H1 (cell line): Measurements from ENCODE around the gene IL13. TPM values are rescaled to one million over a fixed set of nuclear protein-coding genes. Genes with fewer than 3 reads are reported as not detected.

Source experiments
- CTCF ChIA-PET: fragments of 300-600 bp; sonication (Branson Sonifier 250); formaldehyde crosslinking; loops from one replicate; lab custom pipeline; 2021; ENCODE audit not compliant: partially characterized antibody; lab: Charles Lee
- POLR2A ChIA-PET: fragments of 300-600 bp; sonication (Branson Sonifier 250); formaldehyde crosslinking; loops from one replicate; lab custom pipeline; 2021; ENCODE audit warnings: inconsistent platforms; ENCODE audit not compliant: partially characterized antibody; lab: Charles Lee
- DNase-seq, 2 experiments: peaks; one replicate each; pipeline versions ENCODE4 v3.0.0 to v3.0.0-alpha.2; 2010 to 2022; ENCODE audit warnings: low spot score in 2 of 2, low read depth in 1 of 2, mixed read lengths in 1 of 2
- FAIRE-seq: peaks from 2 replicates; lab custom pipeline; 2011; peaks lifted over from hg19 to GRCh38; lab: Jason Lieb, UNC
- H2AFZ ChIP-seq: 2 replicates; pipeline ENCODE4 v1.8.1; 2012; ENCODE audit warnings: low read length, inconsistent platforms
- H2AK5ac ChIP-seq: 2 replicates; pipeline ENCODE4 v1.6.1; 2013; ENCODE audit warnings: low read depth, low read length
- H2BK120ac ChIP-seq: replicated peaks from 2 replicates; pipeline ENCODE3; 2013; ENCODE audit warnings: low read depth, low read length, inconsistent platforms
- H2BK12ac ChIP-seq: 2 replicates; pipeline ENCODE4 v1.6.1; 2013; ENCODE audit warnings: low read depth, low read length
- H2BK15ac ChIP-seq: 2 replicates; pipeline ENCODE4 v1.6.1; 2013; ENCODE audit warnings: low read length
- H2BK20ac ChIP-seq: 2 replicates; pipeline ENCODE4 v1.6.1; 2013; ENCODE audit warnings: low read length
- H2BK5ac ChIP-seq: 2 replicates; pipeline ENCODE4 v1.6.1; 2013; ENCODE audit warnings: low read depth, low read length
- H3K14ac ChIP-seq: 2 replicates; pipeline ENCODE4 v1.6.1; 2013; ENCODE audit warnings: inconsistent platforms; ENCODE audit not compliant: insufficient read length
- H3K18ac ChIP-seq: 2 replicates; pipeline ENCODE4 v1.6.1; 2013; ENCODE audit warnings: low read length; ENCODE audit errors: extremely low read depth
- H3K23ac ChIP-seq: 2 replicates; pipeline ENCODE4 v1.6.1; 2013; ENCODE audit warnings: inconsistent platforms; ENCODE audit not compliant: insufficient read length
- H3K23me2 ChIP-seq: 2 replicates; pipeline ENCODE4 v1.6.1; 2013; ENCODE audit warnings: low read depth, low read length
- H3K27ac ChIP-seq: 2 replicates; pipeline ENCODE4 v1.6.1; 2011; ENCODE audit warnings: low read depth, low read length, inconsistent platforms
- H3K27me3 ChIP-seq, 4 experiments: replicated peaks in 1 of 4; 1 replicate in 1 of 4; 2 replicates in 3 of 4; pipeline versions ENCODE4 v1.6.1 to v1.8.1; 2011 to 2013; ENCODE audit warnings: low read length in 3 of 4, mild to moderate bottlenecking in 3 of 4, inconsistent platforms in 2 of 4, mixed read lengths in 2 of 4, moderate library complexity in 1 of 4; ENCODE audit not compliant: control insufficient read depth in 3 of 4, insufficient read depth in 3 of 4; ENCODE audit errors: extremely low read depth in 1 of 4
- H3K36me3 ChIP-seq, 4 experiments: 2 replicates each; pipeline versions ENCODE4 v1.6.1 to v1.8.1; 2011 to 2013; ENCODE audit warnings: mild to moderate bottlenecking in 4 of 4, low read length in 3 of 4, moderate library complexity in 2 of 4, control low read depth in 1 of 4, inconsistent platforms in 1 of 4; ENCODE audit not compliant: insufficient read depth in 4 of 4, control insufficient read depth in 2 of 4
- H3K4ac ChIP-seq: replicated peaks from 2 replicates; pipeline ENCODE3; 2013; ENCODE audit warnings: low read length, low read depth, mixed read lengths, inconsistent platforms; ENCODE audit not compliant: insufficient read length
- H3K4me1 ChIP-seq, 4 experiments: replicated peaks in 1 of 4; 1 replicate in 1 of 4; 2 replicates in 3 of 4; pipeline versions ENCODE4 v1.6.1 to v1.8.1; 2011 to 2013; ENCODE audit warnings: low read length in 3 of 4, inconsistent platforms in 2 of 4, mixed read lengths in 1 of 4; ENCODE audit not compliant: insufficient read depth in 4 of 4, control insufficient read depth in 3 of 4
- H3K4me2 ChIP-seq, 2 experiments: 2 replicates each; pipeline versions ENCODE4 v1.6.1 to v1.8.1; 2011 to 2013; ENCODE audit warnings: low read depth in 2 of 2, low read length in 2 of 2, control low read depth in 1 of 2, inconsistent platforms in 1 of 2, mild to moderate bottlenecking in 1 of 2; ENCODE audit not compliant: insufficient read depth in 1 of 2
- H3K4me3 ChIP-seq, 4 experiments: fragments of 200-600, 300-600 bp in 1 of 4; sonication (generic), shearing (Covaris generic), sonication (Bioruptor Twin) in 1 of 4; 2 replicates each; pipeline versions ENCODE4 v1.5.1 to v1.8.1; 2011 to 2016; ENCODE audit warnings: low read length in 4 of 4, low read depth in 3 of 4, control low read depth in 2 of 4, inconsistent platforms in 2 of 4, mild to moderate bottlenecking in 2 of 4, mixed read lengths in 1 of 4, moderate library complexity in 1 of 4; ENCODE audit not compliant: insufficient read depth in 2 of 4; ENCODE audit errors: extremely low read depth in 1 of 4
- H3K56ac ChIP-seq: replicated peaks from 2 replicates; pipeline ENCODE3; 2013; ENCODE audit warnings: low read depth, mild to moderate bottlenecking, mixed read lengths, low read length, inconsistent platforms; ENCODE audit not compliant: insufficient read length
- H3K79me1 ChIP-seq: 2 replicates; pipeline ENCODE4 v1.6.1; 2013; ENCODE audit warnings: low read depth, low read length, control low read depth
- H3K79me2 ChIP-seq, 2 experiments: 2 replicates each; pipeline versions ENCODE4 v1.6.1 to v1.8.1; 2012 to 2013; ENCODE audit warnings: low read length in 2 of 2, mild to moderate bottlenecking in 2 of 2, inconsistent platforms in 1 of 2; ENCODE audit not compliant: insufficient read depth in 2 of 2, control insufficient read depth in 1 of 2
- H3K9ac ChIP-seq, 4 experiments: replicated peaks in 1 of 4; 1 replicate in 1 of 4; 2 replicates in 3 of 4; pipeline versions ENCODE4 v1.6.1 to v1.8.1; 2011 to 2013; ENCODE audit warnings: low read depth in 3 of 4, low read length in 3 of 4, control low read depth in 2 of 4, mild to moderate bottlenecking in 2 of 4, moderate library complexity in 2 of 4, inconsistent platforms in 1 of 4; ENCODE audit errors: extremely low read depth in 1 of 4
- H3K9me3 ChIP-seq, 2 experiments: 2 replicates each; pipeline versions ENCODE4 v1.6.1 to v1.8.1; 2012 to 2013; ENCODE audit warnings: mild to moderate bottlenecking in 2 of 2, moderate library complexity in 2 of 2, control low read depth in 1 of 2, inconsistent platforms in 1 of 2, low read depth in 1 of 2, low read length in 1 of 2, mixed read lengths in 1 of 2; ENCODE audit not compliant: insufficient read depth in 2 of 2
- H4K20me1 ChIP-seq, 2 experiments: replicated peaks in 1 of 2; 2 replicates each; pipeline versions ENCODE3 to v1.8.1; 2011 to 2013; ENCODE audit warnings: inconsistent platforms in 2 of 2, low read length in 2 of 2, mild to moderate bottlenecking in 1 of 2; ENCODE audit not compliant: insufficient read depth in 2 of 2, control insufficient read depth in 1 of 2
- H4K5ac ChIP-seq: 2 replicates; pipeline ENCODE4 v1.6.1; 2013; ENCODE audit warnings: low read length, low read depth, mixed read lengths, inconsistent platforms; ENCODE audit not compliant: insufficient read length
- H4K8ac ChIP-seq: 2 replicates; pipeline ENCODE4 v1.8.0; 2013; ENCODE audit warnings: mild to moderate bottlenecking, moderate library complexity, low read length, inconsistent platforms; ENCODE audit not compliant: insufficient read depth; ENCODE audit errors: extremely low read depth
- H4K91ac ChIP-seq: replicated peaks from 2 replicates; pipeline ENCODE3; 2013; ENCODE audit warnings: low read length, mixed read lengths, inconsistent platforms; ENCODE audit not compliant: insufficient read length
- E2F6 ChIP-seq: IDR thresholded peaks from 2 replicates; pipeline ENCODE4 v1.6.1; 2012; ENCODE audit warnings: inconsistent platforms
- RFX5 ChIP-seq: IDR thresholded peaks from 2 replicates; pipeline ENCODE4 v1.6.1; 2011; ENCODE audit warnings: low read depth, low read length, improper control_type of control experiment, borderline replicate concordance
- TAF1 ChIP-seq: IDR thresholded peaks from 2 replicates; pipeline ENCODE4 v1.6.1; 2011; ENCODE audit warnings: mild to moderate bottlenecking, low read depth, low read length
- WGBS, 2 experiments: shearing (Covaris generic) in 1 of 2; methylation state at CpG; one replicate each; pipeline versions ENCODE4 v1.1.6 to v1.1.7; 2013 to 2015; ENCODE audit warnings: low lambda C conversion rate in 2 of 2, mixed read lengths in 2 of 2, inconsistent platforms in 1 of 2, low coverage in 1 of 2, missing lambda C conversion rate in 1 of 2; ENCODE audit not compliant: insufficient replicate concordance in 2 of 2, insufficient coverage in 1 of 2, insufficient read length in 1 of 2; ENCODE audit errors: extremely low coverage in 1 of 2, missing lambda C conversion rate in 1 of 2; 5-methylcytosine and 5-hydroxymethylcytosine counted together
- polyA plus RNA-seq, 7 experiments: library from polyadenylated mRNA; depleted of rRNA in 3 of 7; stranded (reverse) in 5 of 7; unstranded in 2 of 7; fragments of >200 nt in 5 of 7; fragments of 200-250 nt in 2 of 7; gene quantifications; 1 replicate in 5 of 7; 2 replicates in 1 of 7; 4 replicates in 1 of 7; pipeline versions ENCODE4 v1.2.1 to v1.2.3, GENCODE V29; 2011 to 2013; ENCODE audit warnings: missing spikeins in 2 of 7, mixed read lengths in 2 of 7
- total RNA-seq: library from RNA; stranded (reverse); fragmentation: NEBNext Ultra II Directional; extraction: Animal tissue kit (Norgen Biotek cat#: 25700); gene quantifications from 2 replicates; pipeline ENCODE4 v1.2.1, GENCODE V29; 2021

IL13 gene
- total and polyA plus RNA-seq, 2 of the 8 experiments (the other 6 are each of a cell fraction or from before 2014, with no cell fraction given), result not detected

- H3K4me1 ChIP-seq, result no peaks in the 10 kb centered on the region
- H4K8ac ChIP-seq, result no peak within 1 kb of the TSS
- TF ChIP-seq E2F6 (no peak), RFX5 (no peak), TAF1 (no peak)
- H3K4ac ChIP-seq, result no peak within 1 kb of the TSS
- H2BK12ac ChIP-seq, result no peak within 1 kb of the TSS
- H4K91ac ChIP-seq, result no peak within 1 kb of the TSS
- H3K9me3 ChIP-seq, result 0 out of 4 replicates have a peak, but pooled peaks cover 0 to 3% of the 10 kb centered on the region in 2 experiments
- no peak within 1 kb of the TSS for H2AFZ ChIP-seq
- H3K9ac ChIP-seq, result no peak within 1 kb of the TSS
- POLR2A ChIA-PET, result interaction anchor here (1.4 kb wide), 1 partner anchor 16 kb away, joined by 5 read pairs; no protein-coding TSS in a partner anchor
- no peak within 1 kb of the TSS for H2BK5ac ChIP-seq
- no peak within 1 kb of the TSS for H3K56ac ChIP-seq
- no peak within 1 kb of the TSS for H2BK15ac ChIP-seq
- no peak within 1 kb of the TSS for H3K14ac ChIP-seq
- no peak within 1 kb of the TSS for H2BK20ac ChIP-seq
- WGBS, 2 experiments, result 86% methylated on average over 14 of the region's 14 CpGs; no CpG with 5 or more reads in 1 of the 2 experiments
- H4K20me1 ChIP-seq, result no peaks in the 10 kb centered on the region
- no peak within 1 kb of the TSS for H3K23ac ChIP-seq
- H2AK5ac ChIP-seq, result no peak within 1 kb of the TSS
- no peaks in the 10 kb centered on the region for H3K36me3 ChIP-seq
- H3K4me2 ChIP-seq, result no peak within 1 kb of the TSS
- no peak within 1 kb of the TSS for H3K4me3 ChIP-seq
- CTCF ChIA-PET, result interaction anchor here (0.7 to 5.6 kb wide), 5 partner anchors 9 to 147 kb away, joined by 3 to 23 read pairs (median 4); no protein-coding TSS in a partner anchor
- H3K23me2 ChIP-seq, result no peaks in the 10 kb centered on the region; the same call in 1 of the 2 replicates
- no peaks in the 10 kb centered on the region for H3K27me3 ChIP-seq
- no peak within 1 kb of the TSS for H4K5ac ChIP-seq
- no peak within 1 kb of the TSS for H3K18ac ChIP-seq
- H3K27ac ChIP-seq, result no peak within 1 kb of the TSS
- FAIRE-seq (no peak), DNase-seq (no peak)
- no peaks in the 10 kb centered on the region for H3K79me2 ChIP-seq
- H3K79me1 ChIP-seq, result no peaks in the 10 kb centered on the region
- H2BK120ac ChIP-seq, result no peak within 1 kb of the TSS
Measured at GRCh38 chr5:132673939-132674630, 16.1 kb downstream of the IL13 start, which contains the start of gene IL4. Gene IL4, plus strand, starts transcription at chr5:132673989. Its CDS starts 62 bp downstream, at chr5:132674051.
